BE2C (cell line): ENCODE measurements around the gene NAT10. TPM values are rescaled to one million over a fixed set of nuclear protein-coding genes. Genes with fewer than 3 reads are reported as not detected.
"Not testable (repeated sequence)": the region's sequence is repeated elsewhere in the genome, so short reads cannot be mapped to it uniquely, and the experiment has no call there.

ENCODE experiments used
- DNase-seq: peaks from one replicate; pipeline ENCODE4 v3.0.0-alpha.2; 2020
- H3K27me3 ChIP-seq: fragments of 250-450 bp; sonication (Bioruptor Pico); 2 replicates; pipeline ENCODE4 v1.5.1; 2020; ENCODE audit warnings: mild to moderate bottlenecking
- H3K36me3 ChIP-seq: fragments of 250-450 bp; sonication (Bioruptor Pico); 2 replicates; pipeline ENCODE4 v1.5.1; 2020; ENCODE audit warnings: mild to moderate bottlenecking
- H3K4me1 ChIP-seq: fragments of 250-450 bp; sonication (Bioruptor Pico); 2 replicates; pipeline ENCODE4 v1.5.1; 2020
- H3K4me3 ChIP-seq: 2 replicates; pipeline ENCODE4 v1.5.1; 2011; ENCODE audit warnings: low read depth, low read length
- H3K9me3 ChIP-seq: fragments of 250-450 bp; sonication (Bioruptor Pico); 2 replicates; pipeline ENCODE4 v1.5.1; 2020
- CTCF ChIP-seq: IDR thresholded peaks from 2 replicates; pipeline ENCODE4 v1.5.1; 2012; ENCODE audit warnings: mild to moderate bottlenecking, low read depth, low read length
- polyA plus RNA-seq: library from polyadenylated mRNA; unstranded; fragments of >200 nt; gene quantifications from one replicate; pipeline ENCODE4 v1.2.1, GENCODE V29; 2012; ENCODE audit warnings: low read depth, missing spikeins; ENCODE audit not compliant: insufficient read length, insufficient read depth

The NAT10 gene
- 33.7 TPM for polyA plus RNA-seq

- no peaks in the 10 kb centered on the region for H3K9me3 ChIP-seq
- peak within 1 kb of the TSS; percentile 86 for H3K4me3 ChIP-seq
- H3K27me3 ChIP-seq, result no peaks in the 10 kb centered on the region
- TF ChIP-seq CTCF, result no peak; the same call in 1 of the 2 replicates
- DNase-seq, result peak; percentile 92
- H3K4me1 ChIP-seq, result no peaks in the 10 kb centered on the region
- peaks cover 11% of the 10 kb centered on the region for H3K36me3 ChIP-seq
These were observed at the start of gene NAT10 for GRCh38 chr11:34105079-34105956. NAT10 (plus strand) TSS chr11:34105629; CDS start chr11:34108226, 2,597 bp downstream.

GRCh38 chr11:34056672-34057071 lies 48.8 kb upstream of the NAT10 start:
- no peak for TF ChIP-seq CTCF
- Histone ChIP-seq H3K27me3 (no peaks in the 10 kb centered on the region), H3K4me1 (no peaks in the 10 kb centered on the region), H3K9me3 (no peaks in the 10 kb centered on the region), H3K4me3 (no peak overlapping the region), H3K36me3 (peaks cover 15% of the 10 kb centered on the region)
- DNase-seq, result no peak

GRCh38 chr11:34063061-34063795 lies 42.2 kb upstream of the NAT10 start:
- no peaks in the 10 kb centered on the region; the same call in 1 of the 2 replicates for H3K36me3 ChIP-seq
- no peaks in the 10 kb centered on the region; the same call in 1 of the 2 replicates for H3K4me1 ChIP-seq
- no peak for TF ChIP-seq CTCF
- H3K27me3 ChIP-seq, result no peaks in the 10 kb centered on the region
- no peak overlapping the region for H3K4me3 ChIP-seq
- no peaks in the 10 kb centered on the region for H3K9me3 ChIP-seq
- no peak for DNase-seq

GRCh38 chr11:34064291-34064690 lies 41.1 kb upstream of the NAT10 start:
- Histone ChIP-seq H3K36me3 (no peaks in the 10 kb centered on the region; the same call in 1 of the 2 replicates), H3K4me3 (no peak overlapping the region), H3K27me3 (no peaks in the 10 kb centered on the region), H3K9me3 (no peaks in the 10 kb centered on the region), H3K4me1 (no peaks in the 10 kb centered on the region; the same call in 1 of the 2 replicates)
- no peak for TF ChIP-seq CTCF
- DNase-seq, result no peak

GRCh38 chr11:34065505-34066203 lies 39.8 kb upstream of the NAT10 start:
- Histone ChIP-seq H3K36me3 (no peaks in the 10 kb centered on the region; the same call in 1 of the 2 replicates), H3K4me3 (no peak overlapping the region), H3K9me3 (no peaks in the 10 kb centered on the region), H3K4me1 (no peaks in the 10 kb centered on the region; the same call in 1 of the 2 replicates), H3K27me3 (no peaks in the 10 kb centered on the region)
- TF ChIP-seq CTCF, result no peak
- no peak for DNase-seq

GRCh38 chr11:34066766-34067165 lies 38.7 kb upstream of the NAT10 start:
- H3K36me3 ChIP-seq, H3K9me3 ChIP-seq, H3K4me1 ChIP-seq, H3K27me3 ChIP-seq, H3K4me3 ChIP-seq, DNase-seq: not testable (repeated sequence)
